ENCODE measurements around the gene KIF26B. TPM values are rescaled to one million over a fixed set of nuclear protein-coding genes. Genes with fewer than 3 reads are reported as not detected.

KIF26B gene
- total RNA-seq, 2 experiments from 2014 or later: not detected

GRCh38 chr1:245207056-245207638 lies 52.4 kb downstream of the KIF26B start:
- intact Hi-C loops (cut with micrococcal nuclease; ENCODE audit: unreplicated experiment): no loop called here
- Histone ChIP-seq H3K9me3 (ENCODE audit: low read length) (peaks cover 4% of the 10 kb centered on the region; the same call in 1 of the 2 replicates), H2AFZ (ENCODE audit: low read length) (no peak overlapping the region), H3K79me2 (ENCODE audit: insufficient read depth, low read depth, low read length) (no peaks in the 10 kb centered on the region), H4K20me1 (ENCODE audit: insufficient read depth, low read length) (no peaks in the 10 kb centered on the region), H3K4me1 (ENCODE audit: insufficient read depth, low read length, poor library complexity, severe bottlenecking) (no peaks in the 10 kb centered on the region), H3K36me3 (ENCODE audit: insufficient read depth, low read length) (no peaks in the 10 kb centered on the region), H3K4me2 (ENCODE audit: low read length) (no peak overlapping the region), H3K27ac (ENCODE audit: low read depth, low read length, poor library complexity, severe bottlenecking) (no peak overlapping the region), H3K4me3 (ENCODE audit: low read depth, low read length, poor library complexity, severe bottlenecking) (no peak overlapping the region), H3K9me2 (ENCODE audit: insufficient read depth, low read length) (no peaks in the 10 kb centered on the region)
- ChIA-PET CTCF (ENCODE audit: unreplicated experiment) (no interaction called here), POLR2A (interaction anchor here (0.6 kb wide), 1 partner anchor 1182 kb away, joined by 3 read pairs; no protein-coding TSS in a partner anchor)
- no peak for TF ChIP-seq CTCF (conservative IDR thresholded peaks at IDR 0.05; ENCODE audit: low read length)
- no peak for TF ChIP-seq EZH2phosphoT487 (IDR thresholded peaks at IDR 0.05; ENCODE audit: borderline replicate concordance, low read depth, low read length)
- DNase-seq (ENCODE audit: low spot score): no peak
- BruUV-seq (replicated peaks): no TSS peak

GRCh38 chr1:245207801-245208200 lies 53.0 kb downstream of the KIF26B start:
- no TSS peak for BruUV-seq (replicated peaks)
- no peaks in the 10 kb centered on the region for H3K36me3 ChIP-seq (ENCODE audit: insufficient read depth, low read length)
- ChIA-PET POLR2A (interaction anchor here (0.6 kb wide), 1 partner anchor 1183 kb away, joined by 3 read pairs; no protein-coding TSS in a partner anchor), CTCF (ENCODE audit: unreplicated experiment) (no interaction called here)
- H3K79me2 ChIP-seq (ENCODE audit: insufficient read depth, low read depth, low read length): no peaks in the 10 kb centered on the region
- no peak overlapping the region for H3K4me3 ChIP-seq (ENCODE audit: low read depth, low read length, poor library complexity, severe bottlenecking)
- no peaks in the 10 kb centered on the region for H3K4me1 ChIP-seq (ENCODE audit: insufficient read depth, low read length, poor library complexity, severe bottlenecking)
- no peaks in the 10 kb centered on the region for H3K9me2 ChIP-seq (ENCODE audit: insufficient read depth, low read length)
- H4K20me1 ChIP-seq (ENCODE audit: insufficient read depth, low read length): no peaks in the 10 kb centered on the region
- no peak overlapping the region for H3K27ac ChIP-seq (ENCODE audit: low read depth, low read length, poor library complexity, severe bottlenecking)
- peaks cover 4% of the 10 kb centered on the region; the same call in 1 of the 2 replicates for H3K9me3 ChIP-seq (ENCODE audit: low read length)
- H3K4me2 ChIP-seq (ENCODE audit: low read length): no peak overlapping the region
- H2AFZ ChIP-seq (ENCODE audit: low read length): no peak overlapping the region
- TF ChIP-seq CTCF (conservative IDR thresholded peaks at IDR 0.05; ENCODE audit: low read length) (no peak), EZH2phosphoT487 (IDR thresholded peaks at IDR 0.05; ENCODE audit: borderline replicate concordance, low read depth, low read length) (no peak)
- intact Hi-C loops (cut with micrococcal nuclease; ENCODE audit: unreplicated experiment): no loop called here
- no peak for DNase-seq (ENCODE audit: low spot score)

Measured in OCI-LY7 (cell line).